IMR-90 (cell line): ENCODE results near the gene SERPINH1. TPM values are rescaled to one million over a fixed set of nuclear protein-coding genes. Genes with fewer than 3 reads are reported as not detected.

Experiments
- ATAC-seq: fragments of 200-7000 bp; cut with Tn5 transposase; 2 replicates; pipeline ENCODE4 v1.9.1; 2020; ENCODE audit warnings: low read depth, mild to moderate bottlenecking, moderate library complexity
- BruUV-seq: library from RNA; stranded (reverse); fragments of 400-500 nt; replicated peaks from 2 replicates; lab custom pipeline; 2021; lab: Mats Ljungman, UMichigan
- CTCF ChIA-PET: fragments of 300-600 bp; formaldehyde crosslinking; extraction: SDS; loops from one replicate; lab custom pipeline; 2021; ENCODE audit warnings: antibody characterized with exemption; lab: Yijun Ruan, JAX
- POLR2A ChIA-PET: fragments of 300-600 bp; sonication (Branson Sonifier 250); formaldehyde crosslinking; loops from one replicate; lab custom pipeline; 2022; ENCODE audit warnings: antibody characterized with exemption; ENCODE audit not compliant: unreplicated experiment; lab: Charles Lee
- DNase-seq: peaks from one replicate; pipeline ENCODE4 v3.0.0; 2013
- H2AFZ ChIP-seq: replicated peaks from 2 replicates; pipeline ENCODE3; 2013; ENCODE audit warnings: low read length, mild to moderate bottlenecking; ENCODE audit not compliant: poor library complexity
- H2AK5ac ChIP-seq: 2 replicates; pipeline ENCODE4 v1.6.1; 2013; ENCODE audit warnings: low read depth, low read length, inconsistent platforms
- H2AK9ac ChIP-seq: replicated peaks from 2 replicates; pipeline ENCODE3; 2013; ENCODE audit warnings: mild to moderate bottlenecking, low read depth, low read length, moderate library complexity; ENCODE audit not compliant: poor library complexity
- H2BK120ac ChIP-seq: 2 replicates; pipeline ENCODE4 v1.6.1; 2013; ENCODE audit warnings: low read depth, low read length, inconsistent platforms
- H2BK15ac ChIP-seq: 3 replicates; pipeline ENCODE4 v1.6.1; 2013; ENCODE audit warnings: low read depth, low read length, inconsistent platforms
- H2BK20ac ChIP-seq: 2 replicates; pipeline ENCODE4 v1.6.1; 2013; ENCODE audit warnings: low read depth, mild to moderate bottlenecking, inconsistent platforms, low read length, moderate library complexity
- H2BK5ac ChIP-seq: 2 replicates; pipeline ENCODE4 v1.6.1; 2013; ENCODE audit warnings: mild to moderate bottlenecking, low read depth, low read length, inconsistent platforms; ENCODE audit not compliant: poor library complexity, severe bottlenecking
- H3K14ac ChIP-seq: replicated peaks from 2 replicates; pipeline ENCODE4 v1.6.1; 2013; ENCODE audit warnings: low read depth, low read length, inconsistent platforms
- H3K18ac ChIP-seq: 2 replicates; pipeline ENCODE4 v1.6.1; 2013; ENCODE audit warnings: low read depth, low read length, control low read depth
- H3K23ac ChIP-seq: 2 replicates; pipeline ENCODE4 v1.6.1; 2013; ENCODE audit warnings: low read depth, low read length, inconsistent platforms
- H3K27ac ChIP-seq: 2 replicates; pipeline ENCODE4 v1.5.1; 2013; ENCODE audit warnings: mild to moderate bottlenecking, control low read depth, low read length; ENCODE audit not compliant: insufficient read depth
- H3K27me3 ChIP-seq: 2 replicates; pipeline ENCODE4 v1.6.1; 2013; ENCODE audit warnings: low read length; ENCODE audit not compliant: control insufficient read depth, insufficient read depth
- H3K36me3 ChIP-seq: 2 replicates; pipeline ENCODE4 v1.6.1; 2013; ENCODE audit warnings: low read length, mixed read lengths; ENCODE audit not compliant: control insufficient read depth, insufficient read depth
- H3K4ac ChIP-seq: 2 replicates; pipeline ENCODE4 v1.6.1; 2013; ENCODE audit warnings: low read depth, low read length, inconsistent platforms
- H3K4me1 ChIP-seq: 2 replicates; pipeline ENCODE4 v1.6.1; 2013; ENCODE audit warnings: low read length, mixed read lengths; ENCODE audit not compliant: control insufficient read depth, insufficient read depth
- H3K4me2 ChIP-seq: 2 replicates; pipeline ENCODE4 v1.6.1; 2013; ENCODE audit warnings: low read depth, mild to moderate bottlenecking, control low read depth, low read length, moderate library complexity
- H3K4me3 ChIP-seq: 2 replicates; pipeline ENCODE4 v1.5.1; 2013; ENCODE audit warnings: low read depth, mild to moderate bottlenecking, control low read depth, low read length, moderate library complexity; ENCODE audit not compliant: insufficient read depth
- H3K56ac ChIP-seq: 2 replicates; pipeline ENCODE4 v1.6.1; 2013; ENCODE audit warnings: low read length, inconsistent platforms; ENCODE audit not compliant: insufficient read depth; ENCODE audit errors: extremely low read depth
- H3K79me1 ChIP-seq, 2 experiments: 2 replicates each; pipeline ENCODE4 v1.6.1; 2013; ENCODE audit warnings: low read length in 2 of 2, inconsistent platforms in 1 of 2, low read depth in 1 of 2
- H3K9ac ChIP-seq: 2 replicates; pipeline ENCODE4 v1.6.1; 2013; ENCODE audit warnings: low read depth, low read length, control low read depth
- H3K9me1 ChIP-seq: 2 replicates; pipeline ENCODE4 v1.6.1; 2013; ENCODE audit warnings: low read length, inconsistent platforms; ENCODE audit not compliant: insufficient read depth
- H3K9me3 ChIP-seq: 2 replicates; pipeline ENCODE4 v1.6.1; 2013; ENCODE audit warnings: low read length; ENCODE audit not compliant: control insufficient read depth, insufficient read depth
- H4K20me1 ChIP-seq: 2 replicates; pipeline ENCODE4 v1.6.1; 2013; ENCODE audit warnings: low read length, inconsistent platforms; ENCODE audit not compliant: insufficient read depth
- H4K5ac ChIP-seq: 2 replicates; pipeline ENCODE4 v1.6.1; 2013; ENCODE audit warnings: mild to moderate bottlenecking, low read depth, low read length, control low read depth
- H4K8ac ChIP-seq, 2 experiments: 2 replicates each; pipeline ENCODE4 v1.6.1; 2013; ENCODE audit warnings: low read depth in 2 of 2, low read length in 2 of 2, control low read depth in 1 of 2, inconsistent platforms in 1 of 2
- H4K91ac ChIP-seq: 2 replicates; pipeline ENCODE4 v1.6.1; 2013; ENCODE audit warnings: low read depth, low read length, inconsistent platforms; ENCODE audit not compliant: insufficient read depth
- CEBPB ChIP-seq: IDR thresholded peaks from 2 replicates; pipeline ENCODE4 v1.6.1; 2012; ENCODE audit warnings: low read depth, low read length, improper control_type of control experiment
- dilution Hi-C: fragments of 300-500 bp; cut with HindIII; formaldehyde crosslinking; loops from one replicate; pipeline ENCODE4 v1.14.3; 2018; ENCODE audit warnings: low sequenced_read_pairs; ENCODE audit not compliant: unreplicated experiment
- in situ Hi-C: fragments of 300-500 bp; cut with MboI; formaldehyde crosslinking; loops from 3 replicates; pipeline ENCODE4 v1.14.3; 2019; ENCODE audit warnings: low sequenced_read_pairs, inconsistent platforms, mixed read lengths
- intact Hi-C: fragments of 100-400 bp; cut with micrococcal nuclease; formaldehyde crosslinking; loops from 2 replicates; pipeline ENCODE4 v1.10.0; 2022
- polyA plus RNA-seq, 3 experiments: library from polyadenylated mRNA; depleted of rRNA; stranded (reverse); fragments of >200 nt; gene quantifications; 2 replicates each; pipeline ENCODE4 v1.2.3, GENCODE V29; 2012; ENCODE audit warnings: low replicate concordance in 1 of 3
- total RNA-seq: library from RNA; depleted of rRNA; stranded (reverse); fragments of >200 nt; gene quantifications from 2 replicates; pipeline ENCODE4 v1.2.3, GENCODE V29; 2012
- TF ChIP-seq, protein P1 (sequence below): conservative IDR thresholded peaks from 2 replicates; pipeline ENCODE4 v1.5.1; 2012; ENCODE audit warnings: mild to moderate bottlenecking, low read depth, low read length, improper control_type of control experiment

The SERPINH1 gene
- total and polyA plus RNA-seq, 2 of the 4 experiments (the other 2 are of a cell fraction) = 841 to 1,857 TPM

- H2BK20ac ChIP-seq = peak overlapping the region; percentile 3; the same call in 1 of the 2 replicates
- H3K23ac ChIP-seq = 0 out of 2 replicates have a peak overlapping the region, but pooled peaks have one; percentile 11
- no peak overlapping the region for H2BK15ac ChIP-seq
- peak; percentile 43; the same call in 1 of the 2 replicates for TF ChIP-seq CEBPB
- TF ChIP-seq, protein P1, sequence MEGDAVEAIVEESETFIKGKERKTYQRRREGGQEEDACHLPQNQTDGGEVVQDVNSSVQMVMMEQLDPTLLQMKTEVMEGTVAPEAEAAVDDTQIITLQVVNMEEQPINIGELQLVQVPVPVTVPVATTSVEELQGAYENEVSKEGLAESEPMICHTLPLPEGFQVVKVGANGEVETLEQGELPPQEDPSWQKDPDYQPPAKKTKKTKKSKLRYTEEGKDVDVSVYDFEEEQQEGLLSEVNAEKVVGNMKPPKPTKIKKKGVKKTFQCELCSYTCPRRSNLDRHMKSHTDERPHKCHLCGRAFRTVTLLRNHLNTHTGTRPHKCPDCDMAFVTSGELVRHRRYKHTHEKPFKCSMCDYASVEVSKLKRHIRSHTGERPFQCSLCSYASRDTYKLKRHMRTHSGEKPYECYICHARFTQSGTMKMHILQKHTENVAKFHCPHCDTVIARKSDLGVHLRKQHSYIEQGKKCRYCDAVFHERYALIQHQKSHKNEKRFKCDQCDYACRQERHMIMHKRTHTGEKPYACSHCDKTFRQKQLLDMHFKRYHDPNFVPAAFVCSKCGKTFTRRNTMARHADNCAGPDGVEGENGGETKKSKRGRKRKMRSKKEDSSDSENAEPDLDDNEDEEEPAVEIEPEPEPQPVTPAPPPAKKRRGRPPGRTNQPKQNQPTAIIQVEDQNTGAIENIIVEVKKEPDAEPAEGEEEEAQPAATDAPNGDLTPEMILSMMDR = no peak
- H3K18ac ChIP-seq = peak overlapping the region; percentile 46; the same call in 1 of the 2 replicates
- H2AK5ac ChIP-seq = no peak overlapping the region
- CTCF ChIA-PET = interaction anchor here (1.2 to 1.8 kb wide), 2 partner anchors 20 to 210 kb away, joined by 3 to 4 read pairs; no protein-coding TSS in a partner anchor
- H3K9ac ChIP-seq = no peak overlapping the region
- BruUV-seq = no TSS peak
- H2AK9ac ChIP-seq = no peak overlapping the region
- dilution Hi-C loops (no loop called here), in situ Hi-C loops (no loop called here), intact Hi-C loops (no loop called here)
- 0 out of 2 replicates have a peak overlapping the region, but pooled peaks have one; percentile 35 for H3K14ac ChIP-seq
- no peak overlapping the region for H2AFZ ChIP-seq
- H2BK5ac ChIP-seq = peak overlapping the region; percentile 3
- DNase-seq = peak; percentile 35
- H4K20me1 ChIP-seq = no peaks in the 10 kb centered on the region
- H4K8ac ChIP-seq = 0 out of 4 replicates have a peak overlapping the region, but pooled peaks of 1 of the 2 experiments have one; percentile 3
- POLR2A ChIA-PET = no interaction called here
- H4K91ac ChIP-seq = 0 out of 2 replicates have a peak overlapping the region, but pooled peaks have one; percentile 28
- no peak overlapping the region for H3K56ac ChIP-seq
- H3K4me3 ChIP-seq = no peak overlapping the region
- H3K36me3 ChIP-seq = no peaks in the 10 kb centered on the region
- no peaks in the 10 kb centered on the region for H3K9me3 ChIP-seq
- peaks cover 6% of the 10 kb centered on the region; the same call in 1 of the 2 replicates for H3K27me3 ChIP-seq
- peaks cover 10% of the 10 kb centered on the region for H3K4me1 ChIP-seq
- H4K5ac ChIP-seq = 0 out of 2 replicates have a peak overlapping the region, but pooled peaks have one; percentile 13
- peak overlapping the region; percentile 2; the same call in 1 of the 2 replicates for H3K27ac ChIP-seq
- H3K4ac ChIP-seq = no peak overlapping the region
- no peak overlapping the region; the same call in 1 of the 2 replicates for H3K4me2 ChIP-seq
- H3K9me1 ChIP-seq = peaks cover 12% of the 10 kb centered on the region
- peak overlapping the region; percentile 61; the same call in 1 of the 2 replicates for H2BK120ac ChIP-seq
- H3K79me1 ChIP-seq = no peaks in the 10 kb centered on the region
- peak; percentile 90 for ATAC-seq
These were observed 36.2 kb downstream of the SERPINH1 start for GRCh38 chr11:75598264-75598663.
